NB4 (cell line): ENCODE measurements around the gene HOXA6.

Experiments
- POLR2A ChIP-seq: IDR thresholded peaks from 2 replicates; pipeline ENCODE4 v1.6.1; 2011; ENCODE audit warnings: mild to moderate bottlenecking; ENCODE audit not compliant: insufficient read length; ENCODE audit errors: extremely low read depth
- TF ChIP-seq, protein P1 (sequence below): IDR thresholded peaks from one replicate; pipeline ENCODE4 v1.5.1; 2012; ENCODE audit warnings: low read depth, low read length

DNA sequence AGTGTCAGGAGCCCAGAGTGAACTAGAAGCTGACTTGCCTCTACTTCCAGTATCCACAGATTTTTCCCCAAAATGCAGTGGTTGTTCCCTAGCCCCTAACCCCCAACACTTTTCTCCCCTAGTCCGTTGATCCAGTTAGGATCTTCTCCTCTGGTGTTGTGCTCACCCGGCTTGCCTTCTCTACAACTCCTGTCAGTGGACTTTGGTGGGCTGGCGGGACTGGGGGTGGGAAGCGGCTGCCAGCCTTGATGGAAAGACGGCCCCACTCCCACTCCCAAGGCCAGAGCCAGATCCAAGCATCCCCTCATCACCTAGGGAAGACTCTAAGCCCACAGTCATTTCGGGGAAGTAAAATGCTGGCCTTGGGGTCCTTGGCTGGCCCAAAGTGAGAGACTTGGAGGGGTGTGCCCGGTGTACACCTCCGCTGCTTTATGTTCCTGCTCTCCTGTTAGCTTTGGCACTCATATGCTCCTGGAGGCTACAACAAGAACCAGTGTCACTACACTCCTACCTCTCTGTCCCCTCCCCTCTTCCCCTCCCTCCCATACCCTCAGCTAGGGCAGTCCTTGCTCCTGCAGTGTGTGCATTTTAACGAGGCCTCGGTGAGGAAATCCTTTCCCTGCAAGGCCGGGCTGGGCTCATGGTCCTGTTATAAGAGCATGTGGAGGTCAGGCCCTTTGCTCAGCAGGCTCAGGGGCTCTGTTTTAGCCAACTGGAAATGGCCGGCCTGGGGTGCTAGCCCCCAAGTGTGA, 27.5 kb upstream of the HOXA6 start:
- TF ChIP-seq POLR2A, result no peak
- TF ChIP-seq, protein P1, sequence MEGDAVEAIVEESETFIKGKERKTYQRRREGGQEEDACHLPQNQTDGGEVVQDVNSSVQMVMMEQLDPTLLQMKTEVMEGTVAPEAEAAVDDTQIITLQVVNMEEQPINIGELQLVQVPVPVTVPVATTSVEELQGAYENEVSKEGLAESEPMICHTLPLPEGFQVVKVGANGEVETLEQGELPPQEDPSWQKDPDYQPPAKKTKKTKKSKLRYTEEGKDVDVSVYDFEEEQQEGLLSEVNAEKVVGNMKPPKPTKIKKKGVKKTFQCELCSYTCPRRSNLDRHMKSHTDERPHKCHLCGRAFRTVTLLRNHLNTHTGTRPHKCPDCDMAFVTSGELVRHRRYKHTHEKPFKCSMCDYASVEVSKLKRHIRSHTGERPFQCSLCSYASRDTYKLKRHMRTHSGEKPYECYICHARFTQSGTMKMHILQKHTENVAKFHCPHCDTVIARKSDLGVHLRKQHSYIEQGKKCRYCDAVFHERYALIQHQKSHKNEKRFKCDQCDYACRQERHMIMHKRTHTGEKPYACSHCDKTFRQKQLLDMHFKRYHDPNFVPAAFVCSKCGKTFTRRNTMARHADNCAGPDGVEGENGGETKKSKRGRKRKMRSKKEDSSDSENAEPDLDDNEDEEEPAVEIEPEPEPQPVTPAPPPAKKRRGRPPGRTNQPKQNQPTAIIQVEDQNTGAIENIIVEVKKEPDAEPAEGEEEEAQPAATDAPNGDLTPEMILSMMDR, result no peak
